ENCODE measurements around the gene CTNND2. TPM values are rescaled to one million over a fixed set of nuclear protein-coding genes. Genes with fewer than 3 reads are reported as not detected.
"Not testable (repeated sequence)": the region's sequence is repeated elsewhere in the genome, so short reads cannot be mapped to it uniquely, and the experiment has no call there.

CTNND2 gene
- total and polyA plus RNA-seq, 8 donors, result 9.2 to 62.8 (median 43.7) TPM

- Histone ChIP-seq H3K4me1 (no peaks in the 10 kb centered on the region), H3K36me3 (no peaks in the 10 kb centered on the region), H3K4me3 (no peak overlapping the region), H3K27ac (no peak overlapping the region), H3K27me3 (no peaks in the 10 kb centered on the region), H3K9me3 (no peaks in the 10 kb centered on the region)
- ATAC-seq (no peak), FAIRE-seq (no peak), DNase-seq (no peak)
- intact Hi-C loops (cut with DNase I), result no loop called here
- no peak for TF ChIP-seq CTCF (IDR thresholded peaks at IDR 0.05)
- 89 to 92% methylated on average over 1 of the region's 1 CpG for whole genome bisulfite sequencing, 2 donors
These were observed 476.7 kb downstream of the CTNND2 start for GRCh38 chr5:11427569-11427968.

- no peak for FAIRE-seq
- TF ChIP-seq CTCF (IDR thresholded peaks at IDR 0.05), result no peak
- H3K4me3 ChIP-seq, result no peak overlapping the region
- no peaks in the 10 kb centered on the region for H3K27me3 ChIP-seq
- H3K4me1 ChIP-seq, result no peaks in the 10 kb centered on the region
- no peaks in the 10 kb centered on the region for H3K36me3 ChIP-seq
- 90 to 96% methylated on average over 5 of the region's 5 CpGs for WGBS, 2 donors
- no peak for ATAC-seq
- H3K9me3 ChIP-seq, result no peaks in the 10 kb centered on the region
- no peak overlapping the region for H3K27ac ChIP-seq
- intact Hi-C loops (cut with DNase I), result no loop called here
- DNase-seq, result no peak
These were observed 477.8 kb downstream of the CTNND2 start for GRCh38 chr5:11426442-11426841.

- Histone ChIP-seq H3K27ac (no peak overlapping the region), H3K27me3 (no peaks in the 10 kb centered on the region), H3K36me3 (no peaks in the 10 kb centered on the region), H3K4me3 (no peak overlapping the region), H3K4me1 (no peaks in the 10 kb centered on the region), H3K9me3 (no peaks in the 10 kb centered on the region)
- 85 to 93% methylated on average over 6 of the region's 6 CpGs for WGBS, 2 donors
- DNase-seq (no peak), FAIRE-seq (no peak), ATAC-seq (no peak)
- no peak for TF ChIP-seq CTCF (IDR thresholded peaks at IDR 0.05)
- intact Hi-C loops (cut with DNase I), result no loop called here
These were observed 481.9 kb downstream of the CTNND2 start for GRCh38 chr5:11422342-11422741.

GRCh38 chr5:11420969-11421368, 483.3 kb downstream of the CTNND2 start:
- WGBS, 2 donors, result 90 to 100% methylated on average over 2 of the region's 2 CpGs
- no peaks in the 10 kb centered on the region for H3K27me3 ChIP-seq
- H3K27ac ChIP-seq, result no peak overlapping the region
- no peaks in the 10 kb centered on the region for H3K36me3 ChIP-seq
- intact Hi-C loops (cut with DNase I), result no loop called here
- FAIRE-seq, result no peak
- no peak overlapping the region for H3K4me3 ChIP-seq
- no peaks in the 10 kb centered on the region for H3K9me3 ChIP-seq
- no peak for DNase-seq
- TF ChIP-seq CTCF (IDR thresholded peaks at IDR 0.05), result no peak
- ATAC-seq, result no peak
- H3K4me1 ChIP-seq, result no peaks in the 10 kb centered on the region

- no peak for DNase-seq
- no peaks in the 10 kb centered on the region for H3K9me3 ChIP-seq
- H3K4me1 ChIP-seq, result no peaks in the 10 kb centered on the region
- H3K36me3 ChIP-seq, result no peaks in the 10 kb centered on the region
- FAIRE-seq, result no peak
- H3K27ac ChIP-seq, result no peak overlapping the region
- H3K4me3 ChIP-seq, result no peak overlapping the region
- no peaks in the 10 kb centered on the region for H3K27me3 ChIP-seq
- ATAC-seq, result no peak
- WGBS, 2 donors, result 56 to 60% methylated on average over 3 of the region's 3 CpGs
- intact Hi-C loops (cut with DNase I), result no loop called here
- no peak for TF ChIP-seq CTCF (IDR thresholded peaks at IDR 0.05)
These were observed 488.5 kb downstream of the CTNND2 start for GRCh38 chr5:11415751-11416150.

- ATAC-seq; DNase-seq; H3K4me3 ChIP-seq; H3K27ac ChIP-seq; H3K36me3 ChIP-seq; intact Hi-C loops (cut with DNase I); H3K9me3 ChIP-seq; H3K4me1 ChIP-seq; FAIRE-seq; H3K27me3 ChIP-seq: not testable (repeated sequence)
- WGBS, 2 donors, result 99 to 100% methylated on average over 1 of the region's 1 CpG
These were observed 489.5 kb downstream of the CTNND2 start for GRCh38 chr5:11414732-11415131.
